Osteocyte (in vitro differentiated cells): ENCODE measurements around the gene ISG15. TPM values are rescaled to one million over a fixed set of nuclear protein-coding genes. Genes with fewer than 3 reads are reported as not detected.
"Not testable (repeated sequence)": the region's sequence is repeated elsewhere in the genome, so short reads cannot be mapped to it uniquely, and the experiment has no call there.

Experiments used
- DNase-seq: peaks from one replicate; pipeline ENCODE4 v3.0.0; 2021; ENCODE audit warnings: mixed read lengths; ENCODE audit not compliant: unreplicated experiment; ENCODE audit errors: extremely low spot score
- H3K27ac Mint-ChIP-seq: one replicate; pipeline ENCODE4 v1.8.0; 2021; ENCODE audit warnings: mild to moderate bottlenecking, mixed read lengths; ENCODE audit not compliant: unreplicated experiment
- H3K27me3 Mint-ChIP-seq: one replicate; pipeline ENCODE4 v1.8.0; 2021; ENCODE audit warnings: mixed read lengths; ENCODE audit not compliant: unreplicated experiment
- H3K36me3 Mint-ChIP-seq: one replicate; pipeline ENCODE4 v1.8.0; 2021; ENCODE audit warnings: mixed read lengths; ENCODE audit not compliant: unreplicated experiment
- H3K4me1 Mint-ChIP-seq: one replicate; pipeline ENCODE4 v1.8.0; 2021; ENCODE audit warnings: mixed read lengths; ENCODE audit not compliant: unreplicated experiment
- H3K4me3 Mint-ChIP-seq: one replicate; pipeline ENCODE4 v1.8.0; 2021; ENCODE audit warnings: mild to moderate bottlenecking, moderate library complexity, mixed read lengths; ENCODE audit not compliant: unreplicated experiment
- H3K9me3 Mint-ChIP-seq: one replicate; pipeline ENCODE4 v1.8.0; 2021; ENCODE audit warnings: mixed read lengths; ENCODE audit not compliant: unreplicated experiment
- CTCF ChIP-seq: fragments of 200-600 bp; sonication (generic); IDR thresholded peaks from 2 replicates; pipeline ENCODE4 v1.5.0; 2021; ENCODE audit warnings: antibody characterized with exemption, mild to moderate bottlenecking, moderate library complexity
- total RNA-seq: library from RNA; stranded (reverse); gene quantifications from 2 replicates; pipeline ENCODE4 v1.2.1, GENCODE V29; 2021

ISG15 gene
- total RNA-seq, 1 donor from 2014 or later, result 30.6 TPM

DNA sequence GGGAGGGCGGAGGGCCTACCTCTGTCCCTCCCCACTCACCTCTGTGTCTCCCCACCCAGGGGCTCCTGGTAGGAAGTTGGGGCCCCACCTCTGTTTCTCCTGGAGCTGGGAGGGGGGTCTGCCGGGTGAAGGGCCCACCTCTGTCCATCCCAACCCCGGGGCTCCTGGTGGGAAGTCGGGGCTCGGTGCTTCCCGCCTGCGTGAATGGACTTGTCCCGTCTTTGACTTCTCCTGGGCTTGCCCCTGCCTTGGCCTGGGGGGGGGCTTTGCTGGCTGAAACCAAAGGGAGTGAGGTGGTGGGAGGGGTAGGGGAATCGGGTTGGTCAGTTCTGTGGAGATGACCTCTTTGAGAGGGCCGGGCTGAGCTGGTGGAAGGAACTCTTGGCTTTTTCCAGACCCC, 12.4 kb downstream of the ISG15 start:
- Mint-ChIP-seq H3K4me3 (no peak overlapping the region), H3K9me3 (no peaks in the 10 kb centered on the region), H3K27ac (no peak overlapping the region), H3K36me3 (no peaks in the 10 kb centered on the region), H3K27me3 (no peaks in the 10 kb centered on the region), H3K4me1 (peaks cover 42% of the 10 kb centered on the region)
- no peak for TF ChIP-seq CTCF
- no peak for DNase-seq

DNA sequence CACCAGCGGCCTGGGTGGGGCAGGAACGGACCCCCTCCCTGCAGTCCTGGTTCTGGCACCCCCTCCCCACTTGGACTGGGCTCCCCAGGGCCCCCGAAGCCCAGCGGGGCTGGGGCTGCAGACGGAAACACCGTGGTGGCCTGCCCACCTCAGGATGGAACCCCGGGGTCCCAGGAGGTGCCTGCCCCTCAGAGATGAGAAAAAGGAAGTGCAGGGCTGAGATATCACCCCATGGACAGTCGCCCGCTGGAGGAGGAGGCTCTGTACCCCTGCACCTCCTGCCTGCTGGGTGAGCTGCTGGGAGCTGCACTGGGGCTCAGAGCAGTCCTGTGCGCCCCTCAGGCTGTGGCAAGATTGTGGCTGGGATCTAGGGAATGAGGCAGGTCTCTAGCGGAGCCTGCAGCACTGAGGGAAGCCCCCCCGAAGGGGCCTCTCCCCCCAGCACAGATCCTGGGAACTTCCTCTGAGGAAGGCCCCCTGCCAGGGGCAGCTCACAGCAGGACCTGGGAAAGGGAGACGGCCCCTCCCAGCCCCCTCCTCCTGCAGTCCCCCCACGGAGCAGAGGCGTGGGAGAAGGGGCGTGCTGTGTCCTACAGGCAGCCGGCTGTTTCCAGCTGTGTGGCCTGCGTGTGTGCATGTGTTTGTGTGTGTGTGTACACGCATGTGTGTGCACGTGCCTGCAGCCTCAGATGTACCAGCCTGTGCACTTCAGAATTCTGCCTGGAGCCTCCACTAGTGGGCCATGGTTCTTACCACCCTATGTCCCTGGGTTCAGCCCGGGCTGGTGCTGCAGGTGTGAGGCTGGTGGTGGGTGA, 13.5 kb downstream of the ISG15 start:
- DNase-seq, result no peak
- no peaks in the 10 kb centered on the region for H3K27me3 Mint-ChIP-seq
- no peaks in the 10 kb centered on the region for H3K9me3 Mint-ChIP-seq
- no peaks in the 10 kb centered on the region for H3K36me3 Mint-ChIP-seq
- TF ChIP-seq CTCF, result no peak
- H3K4me3 Mint-ChIP-seq, result no peak overlapping the region
- H3K4me1 Mint-ChIP-seq, result peaks cover 35% of the 10 kb centered on the region
- H3K27ac Mint-ChIP-seq, result no peak overlapping the region

DNA sequence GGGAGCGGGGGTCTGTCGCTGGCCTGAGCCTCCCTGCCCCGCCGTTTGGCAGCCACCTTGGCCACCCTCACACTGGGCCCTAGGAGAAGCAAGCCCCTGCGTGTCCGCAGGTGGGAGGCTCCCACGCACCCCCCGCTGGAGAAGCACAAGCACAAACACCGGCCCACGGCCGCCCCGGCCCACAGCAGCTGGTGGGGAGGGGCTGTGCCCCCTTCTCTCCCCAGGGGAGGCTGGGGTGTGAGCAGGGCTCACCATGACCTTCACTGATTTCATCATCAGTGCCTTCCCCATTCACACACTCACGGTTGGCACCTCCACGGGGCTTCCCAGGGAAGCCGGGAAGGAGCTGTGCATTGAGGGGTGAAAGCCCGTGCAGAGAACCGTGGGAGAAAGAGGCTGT, 14.5 kb downstream of the ISG15 start:
- no peaks in the 10 kb centered on the region for H3K9me3 Mint-ChIP-seq
- H3K4me3 Mint-ChIP-seq, result no peak overlapping the region
- H3K27ac Mint-ChIP-seq, result no peak overlapping the region
- no peaks in the 10 kb centered on the region for H3K27me3 Mint-ChIP-seq
- peaks cover 35% of the 10 kb centered on the region for H3K4me1 Mint-ChIP-seq
- H3K36me3 Mint-ChIP-seq, result no peaks in the 10 kb centered on the region
- no peak for TF ChIP-seq CTCF
- no peak for DNase-seq

DNA sequence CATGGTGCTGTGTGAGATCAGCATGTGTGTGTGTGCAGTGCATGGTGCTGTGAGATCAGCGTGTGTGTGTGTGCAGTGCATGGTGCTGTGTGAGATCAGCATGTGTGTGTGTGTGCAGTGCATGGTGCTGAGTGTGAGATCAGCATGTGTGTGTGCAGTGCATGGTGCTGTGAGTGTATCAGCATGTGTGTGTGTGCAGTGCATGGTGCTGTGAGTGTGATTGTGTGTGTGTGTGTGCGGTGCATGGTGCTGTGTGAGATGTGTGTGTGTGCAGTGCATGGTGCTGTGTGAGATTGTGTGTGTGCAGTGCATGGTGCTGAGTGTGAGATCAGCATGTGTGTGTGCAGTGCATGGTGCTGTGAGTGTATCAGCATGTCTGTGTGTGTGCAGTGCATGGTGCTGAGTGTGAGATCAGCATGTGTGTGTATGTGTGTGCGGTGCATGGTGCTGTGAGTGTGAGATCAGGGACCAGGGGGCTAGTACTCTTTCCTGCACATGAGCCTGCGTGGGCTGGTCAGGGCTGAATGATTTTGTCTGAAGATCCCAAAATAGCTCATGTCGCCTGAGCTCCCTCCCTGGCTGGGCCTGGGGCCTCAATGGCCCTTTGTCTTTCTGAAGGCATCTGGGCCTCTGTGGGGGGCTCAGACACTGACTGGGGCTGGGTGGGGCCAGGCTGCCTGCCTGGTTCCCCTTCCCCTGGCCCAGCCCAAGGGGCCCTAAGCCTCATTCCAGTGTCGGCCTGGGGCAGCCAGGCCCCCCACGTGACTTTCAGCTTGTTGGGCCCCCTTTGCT, 17.8 kb downstream of the ISG15 start:
- peaks cover 18% of the 10 kb centered on the region for H3K4me1 Mint-ChIP-seq
- not testable (repeated sequence) for H3K27me3 Mint-ChIP-seq, H3K27ac Mint-ChIP-seq, DNase-seq, H3K36me3 Mint-ChIP-seq, H3K9me3 Mint-ChIP-seq, H3K4me3 Mint-ChIP-seq

- no peak for DNase-seq
- Mint-ChIP-seq H3K9me3 (no peaks in the 10 kb centered on the region), H3K36me3 (peaks cover 6% of the 10 kb centered on the region), H3K27me3 (no peaks in the 10 kb centered on the region), H3K4me1 (peaks cover 14% of the 10 kb centered on the region), H3K4me3 (peak overlapping the region; percentile 66), H3K27ac (no peak overlapping the region)
- no peak for TF ChIP-seq CTCF
Measured at GRCh38 chr1:1031659-1032235, 18.4 kb downstream of the ISG15 start.
